ENCODE data around the gene CEP170.
A peak's percentile ranks its signal among the peaks of the same experiment; 100 is the strongest.

Gene CEP170

DNA sequence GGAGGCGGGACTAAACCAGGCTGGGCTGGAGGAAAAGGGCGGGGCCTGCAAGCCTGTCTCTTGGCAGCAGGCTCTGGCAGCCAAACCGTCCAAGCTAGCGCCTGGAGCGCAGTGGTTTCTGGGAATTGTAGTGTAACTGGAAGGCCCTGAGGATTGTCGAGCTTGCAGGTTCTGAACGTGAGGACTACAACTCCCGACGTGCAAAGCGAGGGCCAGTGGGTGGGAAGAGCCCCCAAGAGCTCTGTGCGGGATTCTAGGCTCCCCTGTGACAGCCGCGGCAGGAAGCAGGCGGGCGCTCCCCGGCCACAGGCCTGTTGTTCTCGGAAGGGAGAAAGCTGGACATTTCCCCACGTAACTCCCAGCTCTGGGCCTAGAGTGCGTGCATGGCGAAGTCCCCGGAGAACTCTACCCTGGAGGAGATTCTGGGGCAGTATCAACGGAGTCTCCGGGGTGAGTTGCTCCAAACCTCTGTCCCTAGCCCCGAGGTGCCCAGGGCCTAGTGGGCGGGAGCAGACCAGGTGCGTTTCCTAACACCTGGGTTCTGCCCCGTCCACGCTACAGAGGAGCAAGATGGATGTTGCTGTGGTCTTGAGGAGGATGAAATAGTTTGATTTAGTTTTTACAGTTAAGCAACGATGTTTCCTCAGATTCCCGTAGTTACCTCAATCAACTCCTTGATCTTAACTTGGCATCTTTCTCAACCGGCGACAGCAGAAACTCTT lies 871 bp upstream of the CEP170 start, which contains the start of gene SDCCAG8:
Gene SDCCAG8 (plus strand): TSS at position 251 of the 722 bp plus-strand sequence. CDS start 133 bp downstream, at position 384.
- TF ChIP-seq TCF12 (IDR thresholded peaks at IDR 0.05; ENCODE audit: low read depth) = no peak; the same call in 1 of the 2 replicates
- TF ChIP-seq, protein P1, sequence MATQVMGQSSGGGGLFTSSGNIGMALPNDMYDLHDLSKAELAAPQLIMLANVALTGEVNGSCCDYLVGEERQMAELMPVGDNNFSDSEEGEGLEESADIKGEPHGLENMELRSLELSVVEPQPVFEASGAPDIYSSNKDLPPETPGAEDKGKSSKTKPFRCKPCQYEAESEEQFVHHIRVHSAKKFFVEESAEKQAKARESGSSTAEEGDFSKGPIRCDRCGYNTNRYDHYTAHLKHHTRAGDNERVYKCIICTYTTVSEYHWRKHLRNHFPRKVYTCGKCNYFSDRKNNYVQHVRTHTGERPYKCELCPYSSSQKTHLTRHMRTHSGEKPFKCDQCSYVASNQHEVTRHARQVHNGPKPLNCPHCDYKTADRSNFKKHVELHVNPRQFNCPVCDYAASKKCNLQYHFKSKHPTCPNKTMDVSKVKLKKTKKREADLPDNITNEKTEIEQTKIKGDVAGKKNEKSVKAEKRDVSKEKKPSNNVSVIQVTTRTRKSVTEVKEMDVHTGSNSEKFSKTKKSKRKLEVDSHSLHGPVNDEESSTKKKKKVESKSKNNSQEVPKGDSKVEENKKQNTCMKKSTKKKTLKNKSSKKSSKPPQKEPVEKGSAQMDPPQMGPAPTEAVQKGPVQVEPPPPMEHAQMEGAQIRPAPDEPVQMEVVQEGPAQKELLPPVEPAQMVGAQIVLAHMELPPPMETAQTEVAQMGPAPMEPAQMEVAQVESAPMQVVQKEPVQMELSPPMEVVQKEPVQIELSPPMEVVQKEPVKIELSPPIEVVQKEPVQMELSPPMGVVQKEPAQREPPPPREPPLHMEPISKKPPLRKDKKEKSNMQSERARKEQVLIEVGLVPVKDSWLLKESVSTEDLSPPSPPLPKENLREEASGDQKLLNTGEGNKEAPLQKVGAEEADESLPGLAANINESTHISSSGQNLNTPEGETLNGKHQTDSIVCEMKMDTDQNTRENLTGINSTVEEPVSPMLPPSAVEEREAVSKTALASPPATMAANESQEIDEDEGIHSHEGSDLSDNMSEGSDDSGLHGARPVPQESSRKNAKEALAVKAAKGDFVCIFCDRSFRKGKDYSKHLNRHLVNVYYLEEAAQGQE (IDR thresholded peaks at IDR 0.05; ENCODE audit: low read depth) = no peak
- no peak for TF ChIP-seq RAD21 (IDR thresholded peaks at IDR 0.05; ENCODE audit: low read depth)
- peak; percentile 58; the same call in 1 of the 2 replicates for TF ChIP-seq TAF1 (IDR thresholded peaks at IDR 0.05; ENCODE audit: low read depth)
- no peak; the same call in 1 of the 2 replicates for TF ChIP-seq FOXM1 (IDR thresholded peaks at IDR 0.05; ENCODE audit: borderline replicate concordance, low read depth)
- TF ChIP-seq TEAD4 (IDR thresholded peaks at IDR 0.05) = no peak
- no peak for TF ChIP-seq ZBTB7A (IDR thresholded peaks at IDR 0.05; ENCODE audit: low read depth)
- no peak for TF ChIP-seq USF1 (IDR thresholded peaks at IDR 0.05)
- 0 out of 2 replicates have a peak, but pooled peaks have one; percentile 68 for TF ChIP-seq MAX (IDR thresholded peaks at IDR 0.05)
- TF ChIP-seq EGR1 (IDR thresholded peaks at IDR 0.05) = 0 out of 2 replicates have a peak, but pooled peaks have one; percentile 12
- TF ChIP-seq YY1 (IDR thresholded peaks at IDR 0.05; ENCODE audit: low read depth) = 0 out of 2 replicates have a peak, but pooled peaks have one; percentile 36
- peak; percentile 65; the same call in 1 of the 2 replicates for TF ChIP-seq NFIC (IDR thresholded peaks at IDR 0.05)
- no peak for TF ChIP-seq CREB1 (IDR thresholded peaks at IDR 0.05; ENCODE audit: low read depth)
- no peak for TF ChIP-seq CEBPB (IDR thresholded peaks at IDR 0.05)
- TF ChIP-seq EP300 (IDR thresholded peaks at IDR 0.05; ENCODE audit: borderline replicate concordance) = no peak

GRCh38 chr1:243254233-243254926 lies 701 bp downstream of the CEP170 start:
- TF ChIP-seq MAX (IDR thresholded peaks at IDR 0.05) = peak; percentile 43; the same call in 1 of the 2 replicates
- TF ChIP-seq TCF12 (IDR thresholded peaks at IDR 0.05; ENCODE audit: low read depth) = no peak
- TF ChIP-seq CEBPB (IDR thresholded peaks at IDR 0.05) = no peak
- no peak for TF ChIP-seq CREB1 (IDR thresholded peaks at IDR 0.05; ENCODE audit: low read depth)
- 0 out of 2 replicates have a peak, but pooled peaks have one; percentile 45 for TF ChIP-seq YY1 (IDR thresholded peaks at IDR 0.05; ENCODE audit: low read depth)
- no peak for TF ChIP-seq RAD21 (IDR thresholded peaks at IDR 0.05; ENCODE audit: low read depth)
- TF ChIP-seq EGR1 (IDR thresholded peaks at IDR 0.05) = peak; percentile 27; the same call in 1 of the 2 replicates
- TF ChIP-seq ZBTB7A (IDR thresholded peaks at IDR 0.05; ENCODE audit: low read depth) = no peak
- TF ChIP-seq, protein P1 (IDR thresholded peaks at IDR 0.05; ENCODE audit: low read depth) = no peak
- TF ChIP-seq TAF1 (IDR thresholded peaks at IDR 0.05; ENCODE audit: low read depth) = no peak; the same call in 1 of the 2 replicates
- TF ChIP-seq USF1 (IDR thresholded peaks at IDR 0.05) = 0 out of 2 replicates have a peak, but pooled peaks have one; percentile 19
- TF ChIP-seq FOXM1 (IDR thresholded peaks at IDR 0.05; ENCODE audit: borderline replicate concordance, low read depth) = no peak
- no peak for TF ChIP-seq EP300 (IDR thresholded peaks at IDR 0.05; ENCODE audit: borderline replicate concordance)
- peak; percentile 6; the same call in 1 of the 2 replicates for TF ChIP-seq TEAD4 (IDR thresholded peaks at IDR 0.05)
- no peak for TF ChIP-seq NFIC (IDR thresholded peaks at IDR 0.05)

GRCh38 chr1:243253926-243254232 lies 1.2 kb downstream of the CEP170 start:
- TF ChIP-seq MAX (IDR thresholded peaks at IDR 0.05) (no peak), RAD21 (IDR thresholded peaks at IDR 0.05; ENCODE audit: low read depth) (no peak), USF1 (IDR thresholded peaks at IDR 0.05) (no peak), NFIC (IDR thresholded peaks at IDR 0.05) (no peak), FOXM1 (IDR thresholded peaks at IDR 0.05; ENCODE audit: borderline replicate concordance, low read depth) (no peak), TEAD4 (IDR thresholded peaks at IDR 0.05) (no peak), EP300 (IDR thresholded peaks at IDR 0.05; ENCODE audit: borderline replicate concordance) (no peak), ZBTB7A (IDR thresholded peaks at IDR 0.05; ENCODE audit: low read depth) (no peak), EGR1 (IDR thresholded peaks at IDR 0.05) (no peak), CEBPB (IDR thresholded peaks at IDR 0.05) (no peak), TAF1 (IDR thresholded peaks at IDR 0.05; ENCODE audit: low read depth) (no peak), TCF12 (IDR thresholded peaks at IDR 0.05; ENCODE audit: low read depth) (no peak), CREB1 (IDR thresholded peaks at IDR 0.05; ENCODE audit: low read depth) (no peak), YY1 (IDR thresholded peaks at IDR 0.05; ENCODE audit: low read depth) (no peak)
- TF ChIP-seq, protein P1 (IDR thresholded peaks at IDR 0.05; ENCODE audit: low read depth) = no peak

Measured in Ishikawa (cell line).